HG02642 (cell line): Measurements from ENCODE around the gene AGPAT3.

Source experiments
- ATAC-seq: cut with Tn5 transposase; IDR thresholded peaks from one replicate; pipeline ENCODE4 v1.9.1; 2021; ENCODE audit warnings: mild to moderate bottlenecking; ENCODE audit not compliant: unreplicated experiment, poor library complexity

The AGPAT3 gene

GRCh38 chr21:43902441-43902840 is 37.4 kb downstream of the AGPAT3 start:
- no peak for ATAC-seq

- ATAC-seq = no peak
Observed at GRCh38 chr21:43903451-43904091, 38.5 kb downstream of the AGPAT3 start.

GRCh38 chr21:43904331-43904781 is 39.3 kb downstream of the AGPAT3 start:
- ATAC-seq = no peak

GRCh38 chr21:43905726-43906455 is 40.9 kb downstream of the AGPAT3 start:
- no peak for ATAC-seq

- ATAC-seq = no peak
Observed at GRCh38 chr21:43906585-43907370, 41.8 kb downstream of the AGPAT3 start.

GRCh38 chr21:43907751-43908150 is 42.7 kb downstream of the AGPAT3 start:
- no peak for ATAC-seq

- no peak for ATAC-seq
Observed at GRCh38 chr21:43908167-43908566, 43.1 kb downstream of the AGPAT3 start.

- ATAC-seq = no peak
Observed at GRCh38 chr21:43909741-43910400, 44.8 kb downstream of the AGPAT3 start.

- ATAC-seq = no peak
Observed at GRCh38 chr21:43910460-43910859, 45.4 kb downstream of the AGPAT3 start.

GRCh38 chr21:43911015-43911934 is 46.3 kb downstream of the AGPAT3 start:
- no peak for ATAC-seq

- no peak for ATAC-seq
Observed at GRCh38 chr21:43911935-43912487, 47.0 kb downstream of the AGPAT3 start.

GRCh38 chr21:43912500-43912899 is 47.5 kb downstream of the AGPAT3 start:
- no peak for ATAC-seq

- ATAC-seq = no peak
Observed at GRCh38 chr21:43912910-43913309, 47.9 kb downstream of the AGPAT3 start.

GRCh38 chr21:43913928-43914327 is 48.9 kb downstream of the AGPAT3 start:
- ATAC-seq = no peak

- no peak for ATAC-seq
Observed at GRCh38 chr21:43916076-43916475, 51.1 kb downstream of the AGPAT3 start.

- peak; percentile 52 for ATAC-seq
Observed at GRCh38 chr21:43916691-43917514, 51.9 kb downstream of the AGPAT3 start.

GRCh38 chr21:43917515-43918384 is 52.7 kb downstream of the AGPAT3 start:
- no peak for ATAC-seq
